Muscle layer of duodenum (tissue), 2 donors: ENCODE data around the gene TPM1.

Experiments used
- H3K27ac ChIP-seq: one replicate; pipeline ENCODE4 v1.7.0; 2013; ENCODE audit warnings: mild to moderate bottlenecking, low read length
- H3K27me3 ChIP-seq: one replicate; pipeline ENCODE4 v1.7.0; 2013; ENCODE audit warnings: low read depth, mild to moderate bottlenecking, control low read depth, low read length
- H3K36me3 ChIP-seq, 2 donors: one replicate each; pipeline ENCODE4 v1.7.0; 2013; ENCODE audit warnings: low read length in 2 of 2, control low read depth in 1 of 2, mild to moderate bottlenecking in 1 of 2; ENCODE audit not compliant: insufficient read depth in 2 of 2, control insufficient read depth in 1 of 2
- H3K4me1 ChIP-seq, 2 donors: one replicate each; pipeline ENCODE4 v1.7.0; 2013; ENCODE audit warnings: low read length in 2 of 2, mild to moderate bottlenecking in 2 of 2, control low read depth in 1 of 2, moderate library complexity in 1 of 2; ENCODE audit not compliant: insufficient read depth in 2 of 2, control insufficient read depth in 1 of 2
- H3K4me3 ChIP-seq, 2 donors: one replicate each; pipeline ENCODE4 v1.7.0; 2013; ENCODE audit warnings: low read length in 2 of 2, low read depth in 1 of 2, mild to moderate bottlenecking in 1 of 2
- H3K9me3 ChIP-seq, 2 donors: one replicate each; pipeline ENCODE4 v1.7.0; 2013; ENCODE audit warnings: low read length in 2 of 2, control low read depth in 1 of 2, mild to moderate bottlenecking in 1 of 2; ENCODE audit not compliant: control insufficient read depth in 1 of 2
- donor health status: healthy.

Gene TPM1

GRCh38 chr15:63019511-63020109 lies 22.9 kb upstream of the TPM1 start:
- no peak overlapping the region for H3K4me3 ChIP-seq
- no peaks in the 10 kb centered on the region for H3K27me3 ChIP-seq
- no peak overlapping the region for H3K27ac ChIP-seq

GRCh38 chr15:63020128-63020527 lies 22.4 kb upstream of the TPM1 start:
- Histone ChIP-seq H3K4me3 (no peak overlapping the region), H3K27ac (no peak overlapping the region), H3K27me3 (no peaks in the 10 kb centered on the region), H3K4me1 (peaks cover 0 to 8% of the 10 kb centered on the region in 2 donors), H3K36me3 (no peaks in the 10 kb centered on the region), H3K9me3 (no peaks in the 10 kb centered on the region)

More at GRCh38 chr15:63019511-63020109, 22.9 kb upstream of the TPM1 start:
- Histone ChIP-seq H3K4me1 (peaks cover 0 to 8% of the 10 kb centered on the region in 2 donors), H3K36me3 (no peaks in the 10 kb centered on the region), H3K9me3 (no peaks in the 10 kb centered on the region)

GRCh38 chr15:63020759-63021430 lies 21.7 kb upstream of the TPM1 start:
- Histone ChIP-seq H3K4me1 (peaks cover 0 to under 1% of the 10 kb centered on the region in 2 donors), H3K36me3 (no peaks in the 10 kb centered on the region), H3K4me3 (no peak overlapping the region), H3K27me3 (no peaks in the 10 kb centered on the region), H3K9me3 (no peaks in the 10 kb centered on the region), H3K27ac (no peak overlapping the region)

GRCh38 chr15:63022181-63022580 lies 20.4 kb upstream of the TPM1 start:
- no peaks in the 10 kb centered on the region for H3K4me1 ChIP-seq
- H3K9me3 ChIP-seq, result no peaks in the 10 kb centered on the region
- no peak overlapping the region for H3K4me3 ChIP-seq
- H3K36me3 ChIP-seq, result no peaks in the 10 kb centered on the region
- H3K27me3 ChIP-seq, result no peaks in the 10 kb centered on the region
- H3K27ac ChIP-seq, result no peak overlapping the region

- Histone ChIP-seq H3K36me3 (no peaks in the 10 kb centered on the region), H3K27me3 (no peaks in the 10 kb centered on the region), H3K4me1 (no peaks in the 10 kb centered on the region), H3K4me3 (no peak overlapping the region), H3K9me3 (no peaks in the 10 kb centered on the region), H3K27ac (no peak overlapping the region)
These were observed 19.9 kb upstream of the TPM1 start for GRCh38 chr15:63022663-63023062.

GRCh38 chr15:63023351-63023945 lies 19.1 kb upstream of the TPM1 start:
- Histone ChIP-seq H3K27me3 (no peaks in the 10 kb centered on the region), H3K4me3 (no peak overlapping the region), H3K36me3 (no peaks in the 10 kb centered on the region), H3K9me3 (no peaks in the 10 kb centered on the region), H3K27ac (no peak overlapping the region), H3K4me1 (no peaks in the 10 kb centered on the region)

- H3K36me3 ChIP-seq, result no peaks in the 10 kb centered on the region
- H3K27me3 ChIP-seq, result no peaks in the 10 kb centered on the region
- no peak overlapping the region for H3K27ac ChIP-seq
- no peak overlapping the region for H3K4me3 ChIP-seq
- no peaks in the 10 kb centered on the region for H3K4me1 ChIP-seq
- no peaks in the 10 kb centered on the region for H3K9me3 ChIP-seq
These were observed 17.1 kb upstream of the TPM1 start for GRCh38 chr15:63025460-63025859.

- Histone ChIP-seq H3K27ac (no peak overlapping the region), H3K4me1 (no peaks in the 10 kb centered on the region), H3K27me3 (no peaks in the 10 kb centered on the region), H3K9me3 (no peaks in the 10 kb centered on the region), H3K36me3 (no peaks in the 10 kb centered on the region), H3K4me3 (no peak overlapping the region)
These were observed 14.9 kb upstream of the TPM1 start for GRCh38 chr15:63027646-63028045.

GRCh38 chr15:63028442-63029110 lies 14.0 kb upstream of the TPM1 start:
- no peaks in the 10 kb centered on the region for H3K27me3 ChIP-seq
- H3K4me1 ChIP-seq, result no peaks in the 10 kb centered on the region
- no peak overlapping the region for H3K27ac ChIP-seq
- no peaks in the 10 kb centered on the region for H3K9me3 ChIP-seq
- H3K36me3 ChIP-seq, result no peaks in the 10 kb centered on the region
- no peak overlapping the region for H3K4me3 ChIP-seq

GRCh38 chr15:63029676-63030075 lies 12.9 kb upstream of the TPM1 start:
- Histone ChIP-seq H3K27ac (no peak overlapping the region), H3K36me3 (no peaks in the 10 kb centered on the region), H3K4me3 (no peak overlapping the region), H3K9me3 (no peaks in the 10 kb centered on the region), H3K27me3 (no peaks in the 10 kb centered on the region), H3K4me1 (no peaks in the 10 kb centered on the region)

GRCh38 chr15:63030101-63030551 lies 12.4 kb upstream of the TPM1 start:
- no peak overlapping the region for H3K4me3 ChIP-seq
- no peaks in the 10 kb centered on the region for H3K4me1 ChIP-seq
- H3K27ac ChIP-seq, result no peak overlapping the region
- no peaks in the 10 kb centered on the region for H3K27me3 ChIP-seq
- H3K9me3 ChIP-seq, result no peaks in the 10 kb centered on the region
- H3K36me3 ChIP-seq, result no peaks in the 10 kb centered on the region
